ENCODE measurements around the gene HSF5. TPM values are rescaled to one million over a fixed set of nuclear protein-coding genes. Genes with fewer than 3 reads are reported as not detected.

The HSF5 gene
- polyA plus RNA-seq, 3 donors from 2014 or later: 0.16 TPM; not detected in 2

DNA sequence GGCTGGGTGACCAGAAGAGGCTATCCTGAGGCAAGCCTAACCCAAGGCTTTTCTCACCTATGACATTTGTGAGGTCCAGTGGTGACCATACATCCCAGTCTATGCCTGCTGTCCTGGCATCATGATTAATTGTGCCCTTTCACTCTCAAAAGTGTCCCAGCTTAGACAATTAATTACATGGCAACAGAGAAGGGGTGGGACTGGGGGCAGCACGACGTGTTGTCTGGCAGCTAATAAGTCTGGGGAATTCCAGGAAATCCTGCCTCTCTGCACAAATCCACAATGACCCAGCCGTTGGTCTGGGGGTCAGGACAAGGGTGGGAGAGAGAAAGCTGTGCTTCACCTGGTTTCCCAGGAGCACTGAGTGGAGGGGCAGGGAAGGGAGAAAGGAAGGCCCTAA is 40.2 kb upstream of the HSF5 start:
- Mint-ChIP-seq H3K27me3 (ENCODE audit: low read depth in 3 of 3) (peaks cover 3 to 6% (median 3%) of the 10 kb centered on the region in 3 donors), H3K4me1 (peaks cover 0 to 6% of the 10 kb centered on the region in 2 donors), H3K36me3 (peaks cover 0 to 3% (median 0%) of the 10 kb centered on the region in 3 donors), H3K4me3 (no peak overlapping the region), H3K27ac (peak overlapping the region in 2 of 6 donors; percentile 19 to 40), H3K9me3 (no peaks in the 10 kb centered on the region)
- no peak for DNase-seq

DNA sequence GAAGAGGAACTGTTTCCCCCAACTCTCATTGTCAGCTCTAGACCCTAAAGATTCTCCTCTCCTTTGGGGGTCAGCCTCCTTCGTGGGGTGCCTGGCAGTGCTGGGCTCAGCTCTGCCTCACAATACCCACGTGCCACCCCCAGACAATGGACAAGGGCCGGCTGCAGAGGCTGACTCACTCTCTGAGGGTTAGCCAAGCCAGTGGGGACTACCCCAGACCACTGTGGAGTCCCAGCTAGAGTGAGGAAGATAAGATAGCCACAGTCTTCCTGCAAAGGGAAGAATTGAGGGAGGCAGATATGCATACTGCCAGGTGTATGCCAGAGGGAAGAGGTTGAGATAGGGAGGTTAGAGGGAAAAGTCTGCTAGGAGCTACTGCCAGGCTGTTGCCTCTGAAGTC is 39.7 kb upstream of the HSF5 start:
- no peak for DNase-seq
- peaks cover 0 to 6% of the 10 kb centered on the region in 2 donors for H3K4me1 Mint-ChIP-seq
- H3K27me3 Mint-ChIP-seq (ENCODE audit: low read depth in 3 of 3): peaks cover 3 to 6% (median 3%) of the 10 kb centered on the region in 3 donors
- H3K36me3 Mint-ChIP-seq: peaks cover 0 to 3% (median under 1%) of the 10 kb centered on the region in 3 donors
- H3K9me3 Mint-ChIP-seq: no peaks in the 10 kb centered on the region
- H3K27ac Mint-ChIP-seq: no peak overlapping the region
- H3K4me3 Mint-ChIP-seq: no peak overlapping the region

DNA sequence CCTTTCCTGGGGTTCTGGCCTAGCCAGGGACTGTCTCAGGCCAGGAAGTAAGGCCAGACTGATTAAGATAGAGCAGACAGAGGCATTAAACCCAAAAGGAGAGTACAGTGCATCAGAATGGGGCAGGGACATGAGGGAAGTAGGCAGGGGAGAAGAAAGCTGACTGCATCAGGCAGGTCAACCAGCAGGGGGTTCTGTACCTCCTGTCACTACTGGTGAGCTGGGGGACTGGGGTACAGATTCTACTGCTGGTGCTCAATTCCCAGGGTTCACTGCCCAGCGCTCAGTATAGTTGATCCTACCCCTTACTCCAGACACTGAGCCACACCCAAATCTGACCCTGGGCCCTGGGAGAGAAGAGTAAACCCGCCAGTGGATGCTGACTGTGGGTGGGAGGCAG is 39.1 kb upstream of the HSF5 start:
- Mint-ChIP-seq H3K4me3 (no peak overlapping the region), H3K27ac (peak overlapping the region in 1 of 6 donors; percentile 24), H3K36me3 (peaks cover 0 to 4% (median 3%) of the 10 kb centered on the region in 3 donors), H3K27me3 (ENCODE audit: low read depth in 3 of 3) (peaks cover 3 to 4% (median 3%) of the 10 kb centered on the region in 3 donors), H3K4me1 (peaks cover 0 to 3% of the 10 kb centered on the region in 2 donors), H3K9me3 (no peaks in the 10 kb centered on the region)
- DNase-seq: no peak

DNA sequence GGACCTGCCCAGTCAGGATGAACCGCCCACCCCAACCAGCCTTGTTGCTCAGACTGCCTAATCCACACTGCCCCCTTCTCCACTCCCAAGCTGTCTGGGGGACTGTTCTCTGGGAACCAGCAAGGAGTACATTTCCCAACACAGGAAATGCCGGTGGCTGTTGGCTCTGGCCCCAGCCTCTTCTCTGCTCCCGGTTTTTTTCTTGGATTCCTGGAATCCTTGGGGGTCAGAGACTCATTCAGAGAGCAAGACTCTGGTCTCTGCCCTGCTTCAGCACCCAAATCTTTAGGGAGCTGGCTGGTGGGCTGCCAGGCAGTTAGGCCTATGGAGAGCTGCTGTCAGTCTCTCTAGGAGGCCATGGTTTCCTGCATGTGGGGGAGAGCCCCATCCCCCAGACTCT is 37.0 kb upstream of the HSF5 start:
- H3K27me3 Mint-ChIP-seq (ENCODE audit: low read depth in 3 of 3): peaks cover 1 to 3% (median 3%) of the 10 kb centered on the region in 3 donors
- peaks cover 0 to under 1% of the 10 kb centered on the region in 2 donors for H3K4me1 Mint-ChIP-seq
- H3K27ac Mint-ChIP-seq: no peak overlapping the region
- peaks cover 0 to 4% (median 3%) of the 10 kb centered on the region in 3 donors for H3K36me3 Mint-ChIP-seq
- no peak for DNase-seq
- H3K9me3 Mint-ChIP-seq: no peaks in the 10 kb centered on the region
- H3K4me3 Mint-ChIP-seq: no peak overlapping the region

DNA sequence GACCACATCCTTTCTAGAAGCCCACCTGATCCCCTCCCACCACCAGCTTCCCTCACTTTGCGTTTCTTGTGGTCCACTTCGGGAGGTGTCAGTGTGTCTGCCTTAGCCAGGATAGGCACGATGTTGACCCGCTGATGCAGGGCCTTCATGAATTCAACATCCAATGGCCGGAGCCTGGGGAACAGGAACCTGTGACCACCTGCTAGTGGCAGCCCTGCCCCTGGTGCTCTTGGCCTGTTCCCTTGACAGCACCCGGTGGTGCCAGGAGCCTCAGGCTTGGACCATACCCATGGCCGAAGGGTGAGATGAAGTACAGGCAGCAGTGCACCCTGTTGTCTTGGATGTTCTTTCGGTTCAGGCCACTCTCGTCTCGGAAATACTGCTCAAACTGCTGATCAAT is 33.5 kb upstream of the HSF5 start:
- Mint-ChIP-seq H3K27ac (no peak overlapping the region), H3K36me3 (peaks cover 0 to 4% (median 3%) of the 10 kb centered on the region in 3 donors), H3K4me1 (peaks cover 13 to 27% of the 10 kb centered on the region in 2 donors), H3K9me3 (no peaks in the 10 kb centered on the region), H3K4me3 (no peak overlapping the region), H3K27me3 (ENCODE audit: low read depth in 3 of 3) (peaks cover 11 to 19% (median 16%) of the 10 kb centered on the region in 3 donors)
- no peak for DNase-seq

DNA sequence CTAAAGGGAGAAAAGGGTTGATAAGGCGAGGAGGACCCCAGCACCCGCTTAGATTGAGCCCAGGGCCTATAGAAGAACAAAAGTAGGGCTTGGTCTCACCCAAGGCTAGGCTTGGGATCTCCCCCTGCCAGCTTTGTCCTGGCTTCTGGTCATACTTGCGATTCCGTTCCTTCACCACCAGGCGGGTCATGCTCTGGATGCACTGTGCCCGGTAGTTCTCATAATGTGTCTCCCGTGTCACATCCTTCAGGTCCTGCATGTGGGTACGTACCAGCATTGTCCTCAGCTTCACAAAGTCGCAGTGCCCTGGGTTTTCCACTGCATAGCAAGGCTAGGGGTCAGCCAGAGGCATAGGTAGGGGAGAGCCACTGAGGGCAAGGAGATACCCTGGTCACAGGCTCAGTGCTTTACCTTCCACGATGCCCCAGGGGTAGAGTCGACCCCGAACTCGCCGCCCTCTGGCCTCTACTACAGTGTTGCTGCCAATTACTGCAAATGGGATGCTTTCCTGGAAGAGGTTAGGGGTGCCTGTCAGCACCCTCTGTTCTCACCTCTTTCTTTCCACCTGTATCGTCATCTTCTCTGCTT is 32.7 kb upstream of the HSF5 start:
- no peak for DNase-seq
- peaks cover 11 to 20% (median 18%) of the 10 kb centered on the region in 3 donors for H3K27me3 Mint-ChIP-seq (ENCODE audit: low read depth in 3 of 3)
- H3K9me3 Mint-ChIP-seq: no peaks in the 10 kb centered on the region
- no peak overlapping the region for H3K4me3 Mint-ChIP-seq
- H3K36me3 Mint-ChIP-seq: peaks cover 0 to 4% (median 3%) of the 10 kb centered on the region in 3 donors
- H3K27ac Mint-ChIP-seq: peak overlapping the region in 2 of 6 donors; percentile 19 to 35
- peaks cover 21 to 35% of the 10 kb centered on the region in 2 donors for H3K4me1 Mint-ChIP-seq

DNA sequence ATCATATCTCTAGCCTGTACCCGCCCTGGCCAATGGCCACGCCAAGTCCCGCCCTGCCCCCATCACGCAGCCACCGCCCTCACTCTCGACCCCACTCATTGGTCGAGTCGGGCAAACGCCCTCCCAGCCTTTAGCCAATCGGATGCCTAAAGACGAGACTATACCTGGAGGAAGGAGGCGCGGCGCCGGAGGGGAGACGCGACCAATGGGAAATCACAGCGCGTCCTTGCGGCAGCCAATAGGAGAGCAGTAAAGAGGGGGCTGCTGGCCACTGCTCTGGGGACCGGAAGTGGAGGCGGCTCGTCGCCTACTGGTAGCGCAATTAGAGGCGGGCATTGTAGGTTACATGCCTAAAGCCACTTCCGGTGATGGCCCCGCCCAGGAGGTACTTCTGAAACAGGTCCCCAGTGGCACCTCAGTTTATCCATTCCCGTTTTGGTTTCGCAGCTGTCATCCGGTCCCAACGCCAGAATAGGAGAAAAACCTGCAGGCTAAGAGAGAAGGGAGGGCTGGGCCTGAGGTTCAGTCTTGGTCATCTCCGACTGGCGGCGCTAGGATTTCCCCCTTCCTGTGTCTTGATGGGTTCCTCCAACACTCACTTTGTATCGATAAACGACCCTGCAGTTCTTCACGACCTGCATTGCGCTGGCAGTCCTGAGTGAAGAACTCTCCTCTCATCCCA is 29.9 kb upstream of the HSF5 start:
- peak overlapping the region; percentile 89 to 98 (median 94) for H3K27ac Mint-ChIP-seq
- peak overlapping the region; percentile 94 to 99 (median 96) for H3K4me3 Mint-ChIP-seq
- peaks cover 0 to 4% (median 0%) of the 10 kb centered on the region in 3 donors for H3K36me3 Mint-ChIP-seq
- H3K9me3 Mint-ChIP-seq: no peaks in the 10 kb centered on the region
- H3K27me3 Mint-ChIP-seq (ENCODE audit: low read depth in 3 of 3): peaks cover 11 to 23% (median 21%) of the 10 kb centered on the region in 3 donors
- H3K4me1 Mint-ChIP-seq: peaks cover 42 to 56% of the 10 kb centered on the region in 2 donors
- DNase-seq: peak in 2 of 3 donors; percentile 100

DNA sequence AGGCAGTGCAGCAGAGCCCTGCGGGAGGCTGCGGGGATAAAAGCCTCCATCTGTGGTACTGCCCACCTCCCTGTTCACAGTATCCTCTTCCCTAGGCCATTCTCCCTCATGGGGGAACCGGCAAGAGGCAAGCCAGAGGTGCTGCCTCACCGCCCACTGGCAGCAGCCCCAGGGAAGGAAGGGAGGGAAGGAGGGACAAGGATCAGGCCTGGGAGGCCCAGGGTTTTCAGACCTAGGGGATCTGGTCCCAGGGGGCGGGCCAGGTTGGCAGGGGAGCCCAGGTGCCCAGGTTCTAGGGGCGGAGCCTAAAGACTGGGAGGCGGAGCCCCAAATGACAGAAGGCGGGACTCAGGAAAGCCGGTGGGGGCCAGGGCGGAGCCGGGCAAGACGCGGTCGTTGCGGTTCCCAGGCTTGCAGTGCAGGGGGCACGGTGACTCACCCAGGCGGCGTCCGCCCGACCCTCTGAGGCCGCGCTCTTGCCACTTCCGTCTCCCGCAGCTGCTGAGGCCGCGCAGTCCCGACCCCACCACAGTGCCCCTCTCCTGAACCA is 29.2 kb upstream of the HSF5 start:
- Mint-ChIP-seq H3K27ac (peak overlapping the region; percentile 89 to 98 (median 94)), H3K4me1 (peaks cover 47 to 60% of the 10 kb centered on the region in 2 donors), H3K9me3 (no peaks in the 10 kb centered on the region), H3K4me3 (peak overlapping the region; percentile 94 to 99 (median 96)), H3K36me3 (no peaks in the 10 kb centered on the region), H3K27me3 (ENCODE audit: low read depth in 3 of 3) (peaks cover 11 to 26% (median 22%) of the 10 kb centered on the region in 3 donors)
- DNase-seq: peak in 1 of 3 donors; percentile 100

DNA sequence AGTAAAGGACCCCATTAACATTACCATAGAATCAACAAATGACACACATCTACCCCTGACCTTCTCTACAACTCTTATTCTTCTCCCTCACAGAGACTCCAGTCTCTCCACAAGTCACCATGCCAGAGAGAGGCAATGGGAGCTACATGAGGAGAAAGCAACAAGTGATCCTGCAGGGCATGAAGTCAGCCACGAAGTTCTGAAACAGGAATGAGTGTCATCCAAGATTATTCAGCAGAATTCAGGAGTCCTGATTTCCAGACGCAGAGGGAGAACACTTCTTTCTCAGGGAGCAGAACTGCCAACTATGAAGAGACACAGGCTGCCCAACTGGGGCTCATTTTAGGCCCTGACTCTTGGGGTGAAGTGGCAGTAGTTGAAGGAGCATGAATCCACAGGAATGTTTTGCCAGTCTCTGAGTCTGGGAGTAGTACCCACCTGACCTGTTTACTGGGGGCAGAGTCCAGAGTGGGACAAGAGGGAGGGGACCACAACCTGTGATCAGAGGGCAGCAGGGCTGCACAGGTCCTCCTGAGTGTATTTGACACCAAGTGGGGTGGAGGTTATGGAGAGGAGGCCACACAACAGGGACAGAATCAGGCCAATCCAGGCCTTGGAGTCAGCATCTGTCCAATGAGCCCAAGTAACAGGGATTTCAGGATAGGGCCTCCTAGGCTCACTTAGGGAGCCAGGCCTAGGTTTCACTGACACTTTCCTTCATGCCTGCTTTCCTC is 28.6 kb upstream of the HSF5 start:
- peaks cover 11 to 26% (median 22%) of the 10 kb centered on the region in 3 donors for H3K27me3 Mint-ChIP-seq (ENCODE audit: low read depth in 3 of 3)
- DNase-seq: no peak
- peak overlapping the region; percentile 94 to 99 (median 96) for H3K4me3 Mint-ChIP-seq
- peaks cover 0 to 1% (median under 1%) of the 10 kb centered on the region in 3 donors for H3K36me3 Mint-ChIP-seq
- H3K4me1 Mint-ChIP-seq: peaks cover 49 to 60% of the 10 kb centered on the region in 2 donors
- H3K27ac Mint-ChIP-seq: peak overlapping the region; percentile 89 to 98 (median 94)
- no peaks in the 10 kb centered on the region for H3K9me3 Mint-ChIP-seq

DNA sequence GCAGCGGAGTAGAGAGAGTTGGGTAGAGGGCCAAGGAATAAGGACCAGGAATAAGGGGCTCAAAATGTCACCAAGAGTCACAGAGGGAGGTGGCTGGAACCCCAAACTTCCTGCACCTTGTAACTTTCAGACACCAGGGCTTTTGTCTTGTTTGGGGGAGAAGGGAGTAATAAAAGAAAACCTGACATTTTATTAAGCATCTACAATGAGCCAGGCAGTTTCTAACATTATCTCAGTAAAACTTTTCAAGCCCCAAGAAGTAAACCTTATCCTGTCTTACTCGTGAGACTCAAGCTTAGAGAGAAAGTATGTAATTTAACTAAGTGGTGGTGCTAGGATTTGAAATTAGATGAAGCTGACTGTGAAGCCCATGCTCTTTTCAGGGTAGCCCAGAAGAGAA is 27.1 kb upstream of the HSF5 start:
- H3K36me3 Mint-ChIP-seq: peaks cover 5 to 16% (median 7%) of the 10 kb centered on the region in 3 donors
- H3K27ac Mint-ChIP-seq: peak overlapping the region; percentile 25 to 96 (median 90)
- no peak for DNase-seq
- H3K9me3 Mint-ChIP-seq: no peaks in the 10 kb centered on the region
- H3K4me1 Mint-ChIP-seq: peaks cover 60 to 66% of the 10 kb centered on the region in 2 donors
- H3K27me3 Mint-ChIP-seq (ENCODE audit: low read depth in 3 of 3): peaks cover 11 to 26% (median 22%) of the 10 kb centered on the region in 3 donors
- H3K4me3 Mint-ChIP-seq: peak overlapping the region; percentile 61 to 94 (median 78)

DNA sequence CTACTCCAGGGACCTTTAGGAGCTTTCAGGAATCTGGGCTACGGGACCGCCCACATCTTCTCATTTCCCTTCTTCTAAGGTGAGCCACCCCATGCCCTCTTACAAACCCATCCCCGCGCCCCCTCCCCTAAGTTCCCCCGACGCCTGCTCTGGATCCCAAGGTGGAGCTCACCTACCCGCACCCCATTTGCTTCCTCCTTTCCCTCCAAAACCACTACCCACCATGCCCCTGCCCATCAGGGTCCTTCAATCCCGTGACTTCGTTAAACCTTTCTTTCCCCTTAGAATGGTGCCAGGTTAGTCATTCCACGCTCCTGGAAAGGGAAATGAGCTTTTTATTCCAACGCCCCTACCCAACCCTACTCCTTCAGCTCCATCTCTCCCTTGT is 26.6 kb upstream of the HSF5 start:
- Mint-ChIP-seq H3K36me3 (peaks cover 10 to 22% (median 12%) of the 10 kb centered on the region in 3 donors), H3K27me3 (ENCODE audit: low read depth in 3 of 3) (peaks cover 11 to 26% (median 22%) of the 10 kb centered on the region in 3 donors), H3K27ac (peak overlapping the region; percentile 25 to 96 (median 90)), H3K4me1 (peaks cover 60 to 65% of the 10 kb centered on the region in 2 donors), H3K9me3 (no peaks in the 10 kb centered on the region), H3K4me3 (peak overlapping the region; percentile 61 to 94 (median 78))
- DNase-seq: no peak

DNA sequence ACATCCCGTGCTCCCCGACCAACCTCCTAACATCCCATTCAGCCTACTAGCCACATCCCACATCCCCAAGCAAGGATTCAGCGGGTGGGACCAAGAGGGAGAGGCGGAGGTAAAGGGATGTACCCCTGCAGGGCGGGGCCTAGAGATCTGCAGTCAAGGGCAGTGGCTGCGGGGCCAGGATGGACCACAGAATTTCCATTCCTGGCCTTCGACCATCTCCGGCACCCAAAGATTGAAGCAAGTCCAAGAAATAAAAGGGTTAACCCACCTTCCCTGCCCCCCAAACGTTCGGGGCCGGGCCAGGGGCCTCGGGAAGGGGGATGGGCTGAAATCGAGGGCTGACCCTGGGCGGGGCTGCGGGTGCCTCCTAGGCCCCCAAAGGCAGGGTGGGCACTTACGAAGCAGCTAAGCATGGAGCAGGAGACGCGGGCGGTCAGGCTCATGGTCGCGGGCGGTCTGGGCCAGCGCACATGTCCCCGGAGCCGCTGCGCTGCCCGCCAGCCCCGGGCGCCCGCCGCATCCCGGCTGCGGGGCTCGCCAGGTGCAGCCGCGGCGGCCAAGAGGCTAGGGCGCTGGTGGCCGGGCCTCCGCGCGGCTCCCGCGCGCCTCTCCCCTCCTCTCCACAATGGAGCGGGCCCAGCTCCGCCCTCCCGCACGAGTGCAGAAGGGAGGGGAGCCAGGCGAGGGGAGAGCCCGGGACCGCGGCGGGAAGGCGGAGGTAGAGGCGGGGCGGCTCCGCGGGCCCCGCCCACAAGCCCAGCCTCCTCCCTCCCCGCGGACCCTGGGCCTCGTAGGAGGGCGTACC is 26.0 kb upstream of the HSF5 start, which contains the start of gene MTMR4:
Gene MTMR4, minus strand, starts transcription at position 674 of the 805 bp plus-strand sequence. Its CDS starts 231 bp downstream, at position 443.
- Mint-ChIP-seq H3K9me3 (no peaks in the 10 kb centered on the region), H3K36me3 (peaks cover 12 to 28% (median 17%) of the 10 kb centered on the region in 3 donors), H3K4me3 (peak within 1 kb of the TSS; percentile 84 to 94 (median 88)), H3K27me3 (ENCODE audit: low read depth in 3 of 3) (peaks cover 11 to 26% (median 22%) of the 10 kb centered on the region in 3 donors), H3K27ac (peak within 1 kb of the TSS; percentile 74 to 96 (median 90)), H3K4me1 (peaks cover 60 to 63% of the 10 kb centered on the region in 2 donors)
- peak; percentile 72 to 74 (median 73) for DNase-seq

Data from immature natural killer cell (primary cell).